ENCODE data around the gene ORM2. TPM values are rescaled to one million over a fixed set of nuclear protein-coding genes. Genes with fewer than 3 reads are reported as not detected.

The ORM2 gene
- total RNA-seq, 1 experiment from 2014 or later = not detected

DNA sequence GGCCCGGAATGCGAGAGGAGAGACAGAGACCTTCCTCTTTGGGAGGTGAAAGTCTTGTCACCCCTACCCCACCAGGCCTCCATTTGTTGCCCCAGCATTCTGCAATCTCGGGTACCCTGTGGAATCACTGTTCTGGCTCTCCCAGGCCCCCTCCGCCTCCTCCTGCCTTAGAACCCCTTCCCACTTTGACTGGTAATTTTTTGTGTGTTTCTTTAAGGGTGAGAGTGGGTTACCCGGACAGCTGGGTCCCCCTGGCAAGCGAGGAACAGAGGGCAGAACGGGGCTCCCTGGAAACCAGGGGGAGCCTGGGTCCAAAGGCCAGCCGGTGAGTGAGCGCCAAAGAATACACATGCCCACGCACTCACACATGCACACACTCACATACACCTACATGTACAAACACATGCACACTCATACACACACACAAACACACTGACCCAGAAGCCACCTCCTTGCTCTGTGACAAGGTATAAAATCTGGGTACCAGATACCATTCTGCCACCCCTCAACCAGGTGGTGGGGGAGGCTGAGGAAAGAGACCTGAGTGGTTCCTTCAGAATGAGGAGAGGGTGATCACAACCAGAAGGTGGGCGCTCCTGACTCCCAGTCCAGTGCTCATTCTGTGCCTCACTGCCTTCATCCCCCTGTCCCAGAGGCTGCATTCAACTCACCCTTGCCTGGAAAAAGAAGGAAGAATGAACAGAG lies 37.6 kb upstream of the ORM2 start:
- DNase-seq (ENCODE audit: low read depth) = no peak

DNA sequence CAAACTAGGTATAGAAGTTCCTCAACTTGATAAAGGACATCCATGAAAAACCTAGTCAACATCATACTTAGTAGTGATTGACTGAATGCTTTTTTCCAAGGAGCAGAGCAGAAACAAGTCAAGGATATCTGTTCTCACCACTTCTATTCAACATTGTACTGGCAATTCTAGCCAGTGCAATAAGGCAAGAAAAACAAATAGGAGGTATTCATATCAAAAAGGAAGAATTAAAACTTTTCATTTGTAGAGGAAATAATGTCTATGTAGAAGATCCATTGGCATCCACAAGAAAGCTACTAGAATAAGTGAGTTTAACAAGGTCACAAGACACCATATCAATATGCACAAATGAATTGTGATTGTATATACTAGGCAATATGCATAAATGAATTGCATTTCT lies 35.0 kb upstream of the ORM2 start:
- no peak for DNase-seq (ENCODE audit: low read depth)

DNA sequence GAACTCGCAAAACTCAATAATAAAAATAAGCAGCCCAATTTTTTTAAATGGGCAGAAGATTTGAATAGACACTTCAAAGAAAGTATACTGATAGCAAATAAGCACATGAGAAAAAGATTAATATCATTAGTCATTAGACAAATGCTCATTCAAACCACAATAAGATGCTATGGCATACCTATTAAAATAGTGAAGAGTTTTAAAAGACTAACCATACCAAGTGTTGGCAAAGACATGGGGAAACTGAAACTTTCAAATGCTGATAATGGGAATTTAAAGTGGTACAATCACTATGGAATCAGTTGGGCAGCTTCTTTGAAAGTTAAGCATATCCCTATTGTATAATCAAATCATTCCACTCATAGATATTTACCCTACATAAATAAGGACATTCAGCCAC lies 33.3 kb upstream of the ORM2 start:
- DNase-seq (ENCODE audit: low read depth) = no peak

DNA sequence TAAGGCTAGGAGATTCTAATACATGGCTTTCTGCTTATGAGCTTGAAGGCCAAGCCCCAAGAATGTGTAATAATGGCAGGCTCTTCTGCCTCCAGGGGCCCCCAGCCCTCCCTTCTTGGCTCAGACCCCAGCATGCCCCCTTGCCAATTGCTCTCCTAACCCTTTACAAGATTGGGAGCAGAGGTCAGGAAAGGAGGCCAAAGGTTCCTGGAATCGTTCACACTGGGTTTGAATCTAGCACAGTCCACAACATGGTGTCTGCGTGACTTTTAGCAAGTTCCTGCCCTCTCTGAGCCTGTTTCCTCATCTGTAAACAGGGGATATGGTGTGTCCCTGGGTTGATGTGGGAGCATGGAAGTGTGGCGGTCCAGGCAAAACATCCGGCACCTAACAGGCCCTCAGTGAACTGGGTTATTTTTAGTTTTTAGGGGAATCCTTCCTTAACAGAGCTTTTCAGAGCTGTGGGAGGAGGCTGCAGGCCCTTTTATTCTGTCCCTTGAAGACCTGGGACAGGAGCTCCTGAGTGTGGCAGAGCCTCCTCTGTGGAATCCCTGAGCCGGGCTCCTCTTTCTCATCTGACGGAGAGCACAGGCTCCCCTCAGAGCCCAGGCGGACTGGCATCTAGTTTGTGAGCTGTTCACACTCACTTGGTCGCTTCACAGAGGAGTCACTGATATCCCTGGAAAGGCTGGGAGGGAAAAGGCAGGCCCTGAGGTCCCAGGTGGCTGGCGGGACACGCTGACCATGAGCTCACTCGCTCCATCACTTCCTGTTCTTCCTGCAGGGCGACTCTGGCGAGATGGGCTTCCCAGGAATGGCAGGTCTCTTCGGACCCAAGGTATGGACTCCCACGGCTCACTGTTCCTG lies 30.1 kb upstream of the ORM2 start:
- DNase-seq (ENCODE audit: low read depth) = no peak

DNA sequence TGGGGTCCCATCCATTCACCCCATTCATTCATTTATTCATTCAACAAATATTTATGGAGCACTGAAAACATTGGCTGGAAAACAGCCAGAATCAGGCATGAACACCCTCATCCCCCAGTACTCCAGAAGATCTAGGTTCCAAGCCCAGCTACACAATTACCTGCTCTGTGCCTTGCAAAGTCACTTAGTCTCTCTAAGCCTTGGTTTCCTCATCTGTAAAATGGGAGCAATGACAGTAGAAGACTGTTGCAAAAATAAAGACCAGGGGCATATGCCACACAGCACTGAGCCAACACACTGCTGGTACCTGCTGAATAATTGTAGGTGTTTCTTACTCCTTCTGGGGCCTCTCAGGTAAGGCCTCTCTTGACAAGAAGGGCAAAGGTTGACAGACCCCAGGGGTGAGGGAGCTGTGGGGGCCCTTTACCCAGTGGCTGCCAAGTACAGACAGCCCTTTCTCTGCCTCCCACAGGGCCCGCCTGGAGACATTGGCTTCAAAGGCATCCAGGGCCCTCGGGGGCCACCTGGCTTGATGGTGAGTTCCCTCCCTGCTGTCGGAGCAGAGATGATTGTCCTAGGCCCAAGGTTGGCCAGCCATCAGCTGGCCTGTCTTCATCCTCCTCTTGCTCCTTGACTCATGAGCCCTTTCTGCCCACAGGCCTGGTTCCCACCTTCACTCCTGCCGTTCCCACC lies 29.4 kb upstream of the ORM2 start:
- no peak for DNase-seq (ENCODE audit: low read depth)

DNA sequence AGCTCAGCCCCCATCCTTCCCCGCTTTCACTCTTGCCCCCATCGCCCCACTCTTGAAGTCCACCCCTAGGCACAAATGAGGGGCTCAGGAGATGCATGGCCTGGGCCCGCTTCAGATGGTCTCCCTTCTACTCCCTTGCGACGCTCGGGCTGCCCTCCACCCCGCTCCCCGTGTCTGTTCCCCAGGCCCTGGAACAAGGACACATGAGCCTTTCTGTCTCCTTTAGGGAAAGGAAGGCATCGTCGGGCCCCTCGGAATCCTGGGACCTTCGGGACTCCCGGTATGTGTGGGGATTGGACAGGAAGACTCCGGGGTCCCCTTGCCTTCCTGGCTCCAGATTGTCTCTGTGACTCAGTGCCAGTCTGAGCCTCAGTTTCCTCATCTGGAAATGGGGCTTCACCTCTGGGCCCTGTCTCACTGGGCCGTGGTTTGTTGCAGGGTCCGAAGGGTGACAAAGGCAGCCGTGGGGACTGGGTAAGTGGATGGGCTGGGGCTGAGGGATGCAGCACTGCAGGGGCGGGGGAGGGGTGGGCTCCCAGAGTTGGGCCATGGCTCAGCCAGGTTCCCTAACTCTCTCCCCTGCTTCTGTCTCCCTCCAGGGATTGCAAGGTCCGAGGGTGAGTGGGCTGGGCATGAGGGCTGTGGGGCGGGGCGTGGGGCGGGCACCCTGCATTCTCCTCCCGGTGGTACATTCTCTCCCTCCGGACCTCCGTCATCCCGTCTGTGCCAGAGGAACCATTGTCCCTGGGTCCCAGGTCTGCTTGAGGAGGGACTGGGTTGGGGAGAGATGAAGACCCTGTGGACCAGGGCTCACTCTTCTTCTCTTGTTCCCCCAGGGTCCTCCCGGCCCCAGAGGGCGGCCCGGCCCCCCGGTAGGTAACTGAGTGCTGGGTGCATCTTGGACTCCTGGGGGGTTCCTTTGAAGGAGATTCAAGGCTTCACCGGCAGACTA lies 28.5 kb upstream of the ORM2 start:
- DNase-seq (ENCODE audit: low read depth) = no peak

DNA sequence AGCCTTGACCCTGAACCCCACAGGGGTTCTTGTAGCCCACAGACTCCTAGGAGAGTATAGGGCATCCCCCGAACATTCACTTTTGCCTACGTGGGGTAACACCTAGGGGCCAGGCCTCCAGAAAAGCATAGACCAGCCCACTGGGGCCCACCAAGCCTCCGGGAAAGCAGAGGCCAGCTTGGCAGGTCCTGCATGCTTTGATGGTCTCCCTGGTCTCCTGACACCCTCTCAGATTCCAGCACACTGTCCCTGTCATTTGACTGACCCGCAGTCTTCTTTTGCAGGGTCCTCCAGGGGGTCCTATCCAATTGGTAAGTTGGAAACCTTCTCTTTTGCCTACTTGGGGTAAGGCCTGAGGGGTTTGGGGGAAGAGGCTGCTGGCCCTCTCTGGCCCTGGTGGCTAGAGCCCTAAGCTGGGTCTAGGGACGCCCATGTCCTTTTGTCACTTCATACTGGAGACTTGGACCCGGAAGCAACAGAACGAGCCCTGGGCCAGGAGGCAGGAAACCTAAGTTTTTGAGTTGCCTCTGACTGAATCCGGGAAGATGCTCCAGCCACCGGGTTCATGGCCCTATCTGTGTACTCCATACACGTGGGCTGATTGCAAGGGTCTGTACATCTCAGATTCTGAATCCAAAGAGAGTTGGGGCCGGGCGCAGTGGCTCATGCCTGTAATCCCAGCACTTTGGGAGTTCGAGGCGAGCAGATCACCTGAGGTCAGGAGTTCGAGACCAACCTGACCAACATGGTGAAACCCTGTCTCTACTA lies 27.7 kb upstream of the ORM2 start:
- no peak for DNase-seq (ENCODE audit: low read depth)

DNA sequence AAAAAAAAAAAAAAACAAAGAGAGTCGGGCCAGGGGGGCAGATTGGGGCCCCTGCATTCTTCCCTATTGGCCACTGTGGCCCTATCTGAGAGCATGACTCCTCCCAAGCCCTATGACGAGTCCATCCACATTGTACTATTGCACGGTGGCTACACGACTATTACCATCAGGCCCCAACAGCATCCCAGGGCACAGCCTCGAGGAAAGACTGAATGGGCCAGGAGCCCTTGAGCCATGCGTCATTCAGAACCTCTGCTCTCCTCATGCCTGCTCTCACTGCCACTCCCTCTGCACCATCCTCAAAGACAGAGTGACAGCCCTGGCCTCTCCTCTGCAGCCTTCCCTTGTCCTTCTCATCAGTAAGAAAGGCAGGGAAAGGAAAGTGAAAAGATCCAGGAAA lies 26.9 kb upstream of the ORM2 start:
- DNase-seq (ENCODE audit: low read depth) = no peak

DNA sequence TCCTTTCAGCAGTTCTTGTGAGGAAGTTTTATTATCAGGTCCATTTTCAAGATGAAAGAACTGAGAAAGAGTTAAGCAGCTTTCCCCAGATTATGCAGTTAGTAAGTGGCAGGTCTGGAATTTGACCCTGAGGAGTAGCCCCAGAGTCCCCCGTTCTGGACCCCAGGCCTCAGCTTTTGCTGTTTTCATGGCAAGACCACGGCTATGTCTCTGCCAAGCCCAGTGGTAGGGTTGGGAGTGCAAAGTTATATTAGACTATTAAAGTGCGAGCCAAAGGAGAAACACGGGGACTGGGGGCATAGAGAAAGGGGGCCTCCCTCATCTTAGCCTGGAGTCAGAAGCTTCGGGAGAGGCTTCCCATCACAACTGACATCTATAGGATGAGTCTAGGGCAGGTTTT lies 26.1 kb upstream of the ORM2 start:
- no peak for DNase-seq (ENCODE audit: low read depth)

DNA sequence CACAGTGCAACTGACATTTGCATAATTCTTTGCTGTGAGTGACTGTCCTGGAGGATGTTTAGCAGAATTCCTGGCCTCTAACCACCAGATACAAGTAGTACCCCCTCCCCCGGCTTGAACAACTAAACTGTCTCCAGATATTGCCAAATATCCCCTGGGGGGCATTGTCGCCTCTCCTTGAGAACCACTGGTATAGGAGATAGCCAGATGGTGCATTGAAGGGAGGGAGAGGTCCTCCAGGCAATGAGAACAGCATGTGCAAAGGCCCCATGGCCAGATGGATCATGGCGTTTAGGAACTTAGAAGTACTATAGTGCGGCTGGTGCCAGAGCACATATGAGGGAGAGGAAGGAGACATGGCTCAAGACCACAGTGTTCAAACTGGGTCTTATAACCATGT lies 25.7 kb upstream of the ORM2 start:
- no peak for DNase-seq (ENCODE audit: low read depth)

DNA sequence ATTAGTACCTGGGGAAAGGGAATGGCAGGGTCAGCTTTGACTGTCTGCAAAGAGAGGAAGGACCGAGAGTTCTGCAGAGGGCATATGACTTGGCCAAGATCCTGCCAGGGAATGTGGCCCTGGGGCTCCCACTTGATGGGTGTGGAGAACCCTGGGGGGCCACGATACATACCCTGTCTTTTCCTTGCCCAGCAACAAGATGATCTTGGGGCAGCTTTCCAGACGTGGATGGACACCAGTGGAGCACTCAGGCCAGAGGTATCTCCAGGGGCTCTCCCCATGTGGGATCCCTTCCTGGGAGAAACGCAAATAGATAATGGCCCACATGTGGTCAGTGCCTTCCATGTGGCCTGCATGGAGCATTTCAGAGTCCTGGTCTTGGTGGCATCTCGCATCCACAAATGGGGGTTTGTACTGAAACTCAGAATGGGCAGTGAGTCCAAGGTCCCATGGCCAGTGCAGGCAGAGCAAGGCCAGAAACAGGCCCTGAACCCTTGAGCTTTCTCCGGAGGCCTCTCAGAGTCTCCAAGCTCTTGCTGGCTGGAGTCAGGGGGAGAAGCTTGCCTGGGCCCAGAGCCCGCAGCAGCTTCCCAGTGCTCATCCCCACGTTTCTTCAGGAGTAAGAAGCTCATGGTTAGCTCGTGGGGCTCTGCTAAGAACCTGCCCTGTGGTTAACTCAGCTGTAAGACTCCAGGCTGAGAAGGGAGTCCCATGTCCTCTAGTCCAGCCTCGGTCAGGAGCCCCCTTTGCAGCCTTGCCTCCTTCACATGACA lies 25.1 kb upstream of the ORM2 start:
- DNase-seq (ENCODE audit: low read depth) = no peak

DNA sequence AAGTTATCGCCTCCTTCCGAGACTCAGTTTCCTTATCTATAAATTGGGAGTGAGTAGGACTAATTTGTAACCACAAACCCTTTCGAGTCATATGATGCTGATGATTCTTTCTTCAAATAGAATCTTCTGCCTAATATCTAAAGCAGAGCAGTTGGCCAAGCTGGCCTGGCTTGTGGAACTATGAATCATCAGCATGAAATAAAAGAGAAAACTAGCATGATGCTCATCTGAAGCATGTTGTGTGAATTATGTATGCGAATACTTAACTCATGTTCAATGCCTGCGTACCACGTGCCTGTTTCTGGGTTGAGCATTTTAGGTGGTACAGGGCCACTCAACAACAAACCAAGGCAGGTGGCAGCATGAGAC lies 21.8 kb upstream of the ORM2 start:
- no peak for DNase-seq (ENCODE audit: low read depth)

DNA sequence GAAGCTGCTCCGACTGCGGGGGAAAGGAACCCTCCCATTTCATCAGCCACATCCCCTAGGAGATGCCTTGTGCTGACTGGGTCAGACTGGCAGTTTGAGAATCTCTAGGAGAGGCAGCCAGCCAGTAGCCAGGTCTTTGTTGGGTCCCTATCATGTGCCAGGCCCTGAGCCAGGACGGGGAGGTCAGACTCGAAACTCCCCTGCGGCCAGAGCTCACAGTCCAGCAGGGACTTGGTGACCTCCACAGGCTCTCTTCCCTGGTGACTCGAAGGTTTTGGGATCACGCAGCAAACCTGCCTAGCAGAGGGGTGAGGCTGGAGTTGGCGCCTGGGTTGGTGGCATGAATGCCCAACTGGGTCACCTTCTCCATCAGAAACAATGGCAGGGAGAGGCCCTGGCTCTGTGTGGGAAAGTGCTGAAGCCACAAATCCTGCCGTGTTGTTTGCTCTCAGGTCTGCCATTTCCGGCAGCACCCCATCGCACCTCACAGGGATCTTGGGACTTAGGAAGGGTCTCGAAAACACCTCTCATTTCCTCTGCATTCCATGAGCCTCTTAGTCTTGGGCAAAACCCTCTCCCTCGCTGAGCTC lies 21.2 kb upstream of the ORM2 start:
- DNase-seq (ENCODE audit: low read depth) = no peak

DNA sequence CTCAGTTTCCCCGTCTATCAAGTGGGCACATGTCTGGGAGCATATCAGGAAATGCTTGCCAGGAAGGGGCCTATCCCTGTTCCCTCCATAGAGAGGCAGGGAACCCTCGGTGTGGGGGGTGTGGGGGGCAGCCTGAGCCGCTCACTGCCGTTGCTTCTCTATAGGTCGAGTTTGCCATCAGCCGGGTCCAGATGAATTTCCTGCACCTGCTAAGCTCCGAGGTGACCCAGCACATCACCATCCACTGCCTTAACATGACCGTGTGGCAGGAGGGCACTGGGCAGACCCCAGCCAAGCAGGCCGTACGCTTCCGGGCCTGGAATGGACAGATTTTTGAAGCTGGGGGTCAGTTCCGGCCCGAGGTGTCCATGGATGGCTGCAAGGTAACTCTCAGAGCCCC lies 20.6 kb upstream of the ORM2 start:
- DNase-seq (ENCODE audit: low read depth) = no peak

DNA sequence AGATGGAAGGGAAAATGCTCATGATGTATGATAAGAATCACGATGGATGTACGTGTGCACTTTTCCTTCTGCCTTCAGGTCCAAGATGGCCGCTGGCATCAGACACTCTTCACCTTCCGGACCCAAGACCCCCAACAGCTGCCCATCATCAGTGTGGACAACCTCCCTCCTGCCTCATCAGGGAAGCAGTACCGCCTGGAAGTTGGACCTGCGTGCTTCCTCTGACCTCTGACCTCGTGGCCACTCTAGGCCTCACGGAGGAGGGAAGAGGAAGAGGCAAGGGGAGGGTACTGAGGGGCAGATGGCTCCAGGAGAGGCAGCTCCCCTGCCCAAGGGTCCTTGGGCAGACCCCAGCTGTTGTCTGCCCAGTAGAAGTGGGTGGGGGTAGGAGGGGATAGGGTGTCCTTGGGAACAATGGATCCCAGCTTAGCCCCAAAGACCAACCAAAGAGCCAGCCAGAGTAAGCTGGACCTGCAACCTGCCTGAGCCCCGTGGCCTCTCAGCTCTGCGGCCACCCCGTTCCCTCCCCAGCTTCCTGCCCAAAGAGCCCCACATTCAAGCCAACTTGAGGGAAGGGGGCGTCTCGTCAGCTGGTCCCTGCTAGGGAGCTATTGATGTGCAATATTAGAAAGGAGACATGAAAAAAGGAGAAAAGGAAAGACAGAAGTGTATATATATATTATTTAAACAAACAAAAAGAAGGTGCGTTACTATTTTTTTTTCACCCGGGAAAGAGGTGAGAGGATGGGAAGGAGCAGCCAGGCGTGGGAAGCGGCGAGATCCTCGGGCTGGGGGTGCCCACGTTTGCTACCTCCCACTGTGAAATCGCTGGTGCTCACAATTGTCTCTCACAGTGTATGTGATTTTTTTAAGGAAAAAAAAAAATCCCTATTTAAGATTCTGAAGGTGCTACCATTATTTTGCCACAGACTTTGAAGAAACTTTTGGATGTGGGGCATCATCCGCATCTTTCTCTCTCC lies 18.9 kb upstream of the ORM2 start:
- DNase-seq (ENCODE audit: low read depth) = no peak

DNA sequence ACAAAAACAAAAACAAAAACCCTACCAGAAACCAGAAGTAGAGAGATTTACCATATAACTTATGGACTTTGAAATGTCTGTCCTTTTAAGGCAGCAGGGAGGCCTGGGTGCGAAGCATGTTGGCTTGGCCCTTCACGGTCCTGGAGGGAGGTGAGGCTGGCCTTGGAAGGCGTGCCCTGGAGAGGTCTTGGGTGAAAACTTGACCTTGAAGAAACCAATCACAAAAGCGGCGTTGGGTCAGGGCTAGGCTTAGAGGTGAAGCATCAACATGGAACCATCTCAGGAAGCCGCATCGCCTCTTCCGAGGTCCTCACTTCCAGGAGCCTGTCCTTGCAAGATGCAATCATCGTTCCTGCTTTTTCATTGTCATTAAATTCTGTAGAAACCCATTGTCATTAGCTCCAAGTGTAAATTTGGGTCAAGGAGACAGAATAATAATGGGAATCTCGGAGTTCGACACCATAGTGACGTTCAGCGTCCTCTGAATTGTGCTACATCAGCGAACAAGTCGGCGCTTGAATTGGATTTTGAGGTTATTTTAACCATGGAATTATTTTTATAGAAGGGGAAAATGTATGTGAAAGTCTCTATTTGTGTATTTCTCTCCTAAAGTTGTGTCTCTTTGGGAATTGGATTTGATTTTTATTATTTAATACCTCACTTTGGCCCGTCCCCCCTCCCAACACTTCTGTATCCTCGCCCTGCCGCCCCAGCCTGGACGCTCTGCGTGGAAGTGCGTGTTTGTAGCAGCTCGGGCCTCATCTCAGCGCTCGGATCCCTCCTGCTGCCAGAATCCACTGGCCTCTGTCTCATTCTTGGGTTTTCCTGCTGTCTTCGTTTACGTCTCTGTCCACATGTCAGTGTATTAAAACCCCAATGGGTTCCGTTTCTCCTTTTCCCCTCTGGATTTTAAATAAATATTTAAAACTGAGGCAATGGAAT lies 17.8 kb upstream of the ORM2 start:
- DNase-seq (ENCODE audit: low read depth) = no peak

DNA sequence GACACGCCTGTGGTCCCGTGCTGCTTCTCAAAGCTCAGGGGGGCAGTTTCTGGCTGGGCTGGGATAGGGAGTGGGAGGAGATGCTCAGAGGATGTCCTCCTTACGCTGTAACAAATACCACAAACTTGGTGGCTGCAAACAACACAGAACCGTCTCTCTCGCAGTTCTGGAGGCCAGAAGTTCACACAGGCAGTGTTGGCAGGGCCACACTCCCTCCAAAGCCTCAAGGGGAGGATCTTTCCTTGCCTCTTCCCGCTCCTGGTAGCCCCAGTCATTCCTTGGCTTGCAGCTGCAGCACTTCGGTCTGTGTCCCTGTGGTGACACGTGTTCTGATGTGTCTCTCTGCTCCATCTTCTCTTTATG lies 17.2 kb upstream of the ORM2 start:
- no peak for DNase-seq (ENCODE audit: low read depth)

All from RPMI7951 (cell line).